ENCODE measurements around the gene TICAM1.
A peak's percentile ranks its signal among the peaks of the same experiment; 100 is the strongest.
"Not testable (repeated sequence)": the region's sequence is repeated elsewhere in the genome, so short reads cannot be mapped to it uniquely, and the experiment has no call there.

The TICAM1 gene

DNA sequence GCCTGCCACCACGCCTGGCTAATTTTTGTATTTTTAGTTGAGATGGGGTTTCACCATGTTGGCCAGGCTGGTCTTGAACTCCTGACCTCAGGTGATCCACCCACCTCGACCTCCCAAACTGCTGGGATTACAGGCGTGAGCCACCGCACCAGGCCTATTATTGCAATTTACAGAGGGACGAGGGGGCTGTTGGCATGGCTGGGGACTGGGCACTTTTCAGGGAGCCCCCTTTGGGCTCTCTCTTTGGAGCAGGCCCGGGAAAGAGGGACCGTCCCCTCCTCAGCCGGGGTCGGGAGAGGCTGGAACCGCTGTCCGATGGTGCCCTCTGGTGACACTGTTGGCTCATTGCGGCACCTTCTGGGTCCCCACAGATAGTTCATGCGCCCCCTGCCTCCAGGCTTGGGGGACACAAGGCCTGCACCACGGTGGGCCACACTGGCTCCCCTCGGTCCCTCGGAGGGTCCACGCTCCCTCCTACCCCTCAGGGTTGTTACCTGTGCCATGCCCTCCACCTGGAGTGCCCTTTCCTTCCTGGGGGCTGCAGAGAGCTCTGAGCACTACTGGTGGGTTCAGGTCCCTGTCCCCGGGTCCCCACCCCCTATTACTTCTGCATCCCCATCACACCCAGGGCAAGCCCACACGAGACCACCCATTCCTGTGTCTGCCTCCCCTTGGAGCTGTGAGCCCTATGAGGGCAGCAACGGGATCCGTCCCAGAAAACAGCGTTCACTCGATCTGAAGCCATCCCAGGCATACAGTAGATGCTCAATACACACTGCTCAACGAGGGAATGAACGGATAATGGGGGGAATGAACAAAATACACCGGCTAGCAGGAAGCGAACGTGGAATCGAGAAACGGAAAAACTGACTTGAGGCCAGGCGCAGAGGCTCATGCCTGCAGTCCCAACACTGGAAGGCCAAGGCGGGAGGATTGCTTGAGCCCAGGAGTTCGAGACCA lies 27.5 kb downstream of the TICAM1 start:
- DNase-seq: peak; percentile 69

DNA sequence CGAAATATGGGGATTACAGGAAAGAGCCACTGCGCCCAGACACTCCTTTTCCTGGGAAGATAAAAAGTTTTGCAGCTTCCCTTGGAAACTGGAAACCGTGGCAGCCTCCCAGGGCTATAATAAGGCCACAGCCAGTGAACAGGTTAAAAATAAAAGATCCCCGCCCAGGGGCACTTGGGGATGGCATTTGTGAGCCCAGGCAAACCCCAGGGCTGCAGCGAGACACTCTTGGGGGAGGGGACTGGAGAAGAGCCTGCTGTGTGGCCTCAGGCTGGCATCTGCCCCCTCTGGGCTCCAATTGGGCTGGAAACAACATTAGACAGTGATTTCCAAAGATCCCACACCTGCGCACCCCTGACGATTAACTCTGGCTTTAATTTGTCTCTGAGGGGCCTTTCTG lies 28.8 kb downstream of the TICAM1 start:
- no peak for DNase-seq

DNA sequence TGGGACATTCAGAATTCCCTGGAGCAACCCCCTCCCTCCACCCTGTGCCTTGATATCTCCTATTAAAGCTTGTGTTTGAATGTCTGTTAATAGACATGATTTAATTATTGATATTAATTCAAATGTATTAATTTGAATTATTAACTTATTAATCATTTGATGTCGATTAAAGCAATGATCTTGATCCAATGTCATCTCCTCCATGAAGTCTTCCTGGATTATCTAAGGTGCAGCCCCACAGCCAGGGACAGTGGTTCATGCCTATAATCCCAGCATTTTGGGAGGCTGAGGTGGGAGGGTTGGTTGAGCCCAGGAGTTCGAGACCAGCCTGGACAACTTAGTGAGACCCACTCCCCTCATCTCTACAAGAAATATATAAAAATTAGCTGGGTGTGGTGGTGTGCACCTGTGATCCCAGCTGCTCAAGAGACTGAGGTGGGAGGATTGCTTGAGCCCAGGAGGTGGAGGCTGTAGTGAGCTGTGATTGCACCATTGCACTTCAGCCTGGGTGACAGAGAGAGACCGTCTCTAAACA lies 30.4 kb downstream of the TICAM1 start:
- DNase-seq: no peak

DNA sequence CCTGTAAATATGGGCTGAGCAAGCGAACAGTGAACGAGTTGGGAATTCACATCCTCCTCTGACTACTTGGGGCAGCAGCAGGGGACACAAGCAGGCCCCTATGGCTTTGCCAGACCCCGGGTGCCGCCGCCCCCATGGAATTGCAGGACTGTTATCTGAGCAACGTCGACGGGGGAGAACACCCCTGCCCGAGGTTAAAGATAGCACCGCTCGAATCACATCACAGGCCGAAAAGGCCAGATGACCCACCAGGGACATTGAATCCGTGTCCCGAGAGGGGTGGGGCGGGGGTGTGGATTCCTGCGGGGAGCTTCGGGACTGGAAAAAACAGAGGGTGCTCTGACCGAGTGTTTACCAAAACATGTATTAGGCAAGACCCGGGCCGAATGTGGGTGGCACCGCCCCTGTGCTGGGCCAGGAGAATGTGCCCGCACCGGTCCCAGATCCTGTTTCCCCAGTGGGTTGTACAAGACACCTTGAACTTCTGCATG lies 30.9 kb downstream of the TICAM1 start:
- DNase-seq: no peak

DNA sequence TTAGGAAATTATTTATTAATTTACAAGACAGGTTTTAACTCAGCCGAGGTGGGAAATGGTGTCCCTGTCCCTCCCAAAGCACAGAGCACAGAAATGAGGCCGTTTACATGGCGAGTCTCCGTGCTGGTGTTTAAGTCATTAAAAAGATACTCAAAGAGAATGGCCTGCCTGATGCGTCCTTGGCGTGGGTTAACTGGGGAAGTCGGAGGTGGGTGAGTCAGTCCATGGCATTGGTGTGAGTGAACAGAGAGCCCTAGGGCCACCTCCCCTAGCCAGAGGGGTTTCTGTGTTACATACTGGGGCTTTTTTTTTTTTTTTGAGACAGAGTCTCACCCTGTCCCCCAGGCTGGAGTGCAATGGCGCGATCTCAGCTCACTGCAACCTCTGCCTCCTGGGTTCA lies 36.1 kb downstream of the TICAM1 start:
- DNase-seq: no peak

DNA sequence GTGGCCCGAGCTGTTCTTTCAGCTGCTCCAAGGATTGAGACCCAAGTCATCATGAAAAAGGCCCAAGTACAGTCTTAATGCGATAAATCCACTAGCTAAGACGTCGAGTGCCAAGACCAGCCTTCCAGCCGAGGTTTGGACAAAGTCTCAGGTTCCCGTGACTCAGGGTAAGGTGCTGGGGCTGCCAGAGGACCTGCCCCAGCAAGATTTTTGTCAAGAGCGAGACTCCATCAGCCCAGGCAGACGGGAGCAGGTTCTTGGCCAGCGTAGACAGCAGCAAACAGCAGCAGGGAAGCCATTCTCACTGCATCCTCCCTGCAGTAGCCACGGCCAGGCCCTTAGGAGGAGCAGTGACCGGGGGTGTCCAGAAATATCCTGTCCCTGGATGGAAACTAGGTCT lies 36.5 kb downstream of the TICAM1 start:
- DNase-seq: no peak

DNA sequence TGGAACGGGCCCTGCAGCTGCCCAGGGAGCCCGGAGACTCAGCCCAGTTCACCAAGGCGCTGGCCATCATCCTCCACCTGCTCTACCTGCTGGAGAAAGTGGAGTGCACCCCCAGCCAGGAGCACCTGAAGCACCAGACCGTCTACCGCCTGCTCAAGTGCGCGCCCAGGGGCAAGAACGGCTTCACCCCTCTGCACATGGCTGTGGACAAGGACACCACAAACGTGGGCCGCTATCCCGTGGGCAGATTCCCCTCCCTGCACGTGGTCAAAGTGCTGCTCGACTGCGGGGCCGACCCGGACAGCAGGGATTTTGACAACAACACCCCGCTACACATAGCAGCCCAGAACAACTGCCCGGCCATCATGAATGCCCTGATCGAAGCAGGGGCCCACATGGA lies 38.2 kb downstream of the TICAM1 start:
- DNase-seq: not testable (repeated sequence)

DNA sequence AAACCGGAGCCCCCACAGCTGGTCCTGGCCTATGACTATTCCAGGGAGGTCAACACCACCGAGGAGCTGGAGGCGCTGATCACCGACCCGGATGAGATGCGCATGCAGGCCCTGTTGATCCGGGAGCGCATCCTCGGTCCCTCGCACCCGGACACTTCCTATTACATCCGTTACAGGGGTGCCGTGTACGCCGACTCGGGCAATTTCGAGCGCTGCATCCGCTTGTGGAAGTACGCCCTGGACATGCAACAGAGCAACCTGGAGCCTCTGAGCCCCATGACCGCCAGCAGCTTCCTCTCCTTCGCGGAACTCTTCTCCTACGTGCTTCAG lies 38.7 kb downstream of the TICAM1 start:
- not testable (repeated sequence) for DNase-seq

DNA sequence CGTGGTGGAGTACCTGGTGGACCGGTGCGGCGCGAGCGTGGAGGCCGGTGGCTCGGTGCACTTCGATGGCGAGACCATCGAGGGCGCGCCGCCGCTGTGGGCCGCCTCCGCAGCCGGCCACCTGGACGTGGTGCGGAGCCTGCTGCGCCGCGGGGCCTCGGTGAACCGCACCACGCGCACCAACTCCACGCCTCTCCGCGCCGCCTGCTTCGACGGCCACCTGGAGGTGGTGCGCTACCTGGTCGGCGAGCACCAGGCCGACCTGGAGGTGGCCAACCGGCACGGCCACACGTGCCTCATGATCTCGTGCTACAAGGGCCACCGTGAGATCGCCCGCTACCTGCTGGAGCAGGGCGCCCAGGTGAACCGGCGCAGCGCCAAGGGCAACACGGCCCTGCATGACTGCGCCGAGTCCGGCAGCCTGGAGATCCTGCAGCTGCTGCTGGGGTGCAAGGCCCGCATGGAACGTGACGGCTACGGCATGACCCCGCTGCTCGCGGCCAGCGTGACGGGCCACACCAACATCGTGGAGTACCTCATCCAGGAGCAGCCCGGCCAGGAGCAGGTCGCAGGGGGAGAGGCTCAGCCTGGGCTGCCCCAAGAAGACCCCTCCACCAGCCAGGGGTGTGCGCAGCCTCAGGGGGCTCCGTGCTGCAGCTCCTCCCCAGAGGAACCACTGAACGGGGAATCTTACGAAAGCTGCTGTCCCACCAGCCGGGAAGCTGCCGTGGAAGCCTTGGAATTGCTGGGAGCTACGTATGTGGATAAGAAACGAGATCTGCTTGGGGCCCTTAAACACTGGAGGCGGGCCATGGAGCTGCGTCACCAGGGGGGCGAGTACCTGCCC lies 39.3 kb downstream of the TICAM1 start:
- DNase-seq: not testable (repeated sequence)

DNA sequence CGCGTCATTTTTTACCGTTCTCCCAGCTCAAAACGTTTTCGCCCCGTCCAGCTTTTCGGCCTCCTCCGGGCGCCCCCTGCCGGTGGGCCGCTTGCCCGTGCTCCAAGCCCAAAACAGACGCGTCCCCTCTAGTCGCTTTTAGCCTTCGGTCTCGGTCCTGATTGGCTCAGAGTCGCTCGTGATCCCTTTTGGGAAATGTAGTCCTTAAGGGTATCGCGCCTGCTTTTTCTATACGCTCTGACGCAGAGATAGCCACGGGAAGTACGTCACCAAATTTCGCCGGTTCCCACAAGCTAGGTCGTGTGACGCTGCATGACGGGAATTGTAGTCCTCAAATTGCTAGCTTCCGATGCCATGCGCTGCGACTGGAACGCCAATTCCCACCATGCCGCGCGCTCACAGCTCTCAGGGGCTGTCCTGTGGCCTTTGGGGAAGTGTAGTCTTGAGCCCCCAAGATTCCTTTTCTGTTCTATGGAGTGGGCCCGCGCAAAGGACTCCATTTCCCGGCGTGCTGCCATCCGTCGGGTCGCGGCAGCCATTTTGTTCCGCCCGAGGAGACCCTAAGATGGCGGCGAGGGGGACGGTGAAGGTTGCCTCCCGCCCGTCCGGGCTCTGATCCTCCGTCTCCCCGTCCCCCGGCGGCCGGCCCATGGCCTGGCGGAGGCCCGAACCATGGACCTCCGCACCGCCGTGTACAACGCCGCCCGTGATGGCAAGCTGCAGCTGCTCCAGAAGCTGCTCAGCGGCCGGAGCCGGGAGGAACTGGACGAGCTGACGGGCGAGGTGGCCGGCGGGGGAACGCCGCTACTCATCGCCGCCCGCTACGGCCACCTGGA lies 40.1 kb downstream of the TICAM1 start, which contains the start of gene FEM1A:
FEM1A (plus strand) TSS at position 552 of the 836 bp plus-strand sequence; CDS start at position 673, 121 bp downstream.
- DNase-seq: peak; percentile 96

DNA sequence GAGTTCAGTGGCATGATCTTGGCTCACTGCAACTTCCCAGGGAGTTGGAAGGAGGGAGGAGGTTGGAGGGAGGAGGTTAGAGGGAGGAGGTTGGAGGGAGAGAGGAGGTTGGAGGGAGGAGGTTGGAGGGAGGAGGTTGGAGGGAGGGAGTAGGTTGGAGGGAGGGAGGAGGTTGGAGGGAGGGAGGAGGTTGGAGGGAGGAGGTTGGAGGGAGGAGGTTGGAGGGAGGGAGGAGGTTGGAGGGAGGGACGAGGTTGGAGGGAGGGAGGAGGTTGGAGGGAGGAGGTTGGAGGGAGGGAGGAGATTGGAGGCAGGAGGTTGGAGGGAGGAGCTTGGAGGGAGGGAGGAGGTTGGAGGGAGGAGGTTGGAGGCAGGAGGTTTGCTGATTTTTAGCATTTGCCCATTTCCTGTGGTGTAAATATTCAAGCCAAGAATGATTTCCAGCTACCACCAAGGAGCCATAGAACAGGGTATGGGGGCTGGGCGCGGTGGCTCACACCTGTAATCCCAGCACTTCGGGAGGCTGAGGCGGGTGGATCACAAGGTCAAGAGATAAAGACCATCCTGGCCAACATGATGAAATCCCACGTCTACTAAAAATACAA lies 45.0 kb downstream of the TICAM1 start:
- DNase-seq: not testable (repeated sequence)

DNA sequence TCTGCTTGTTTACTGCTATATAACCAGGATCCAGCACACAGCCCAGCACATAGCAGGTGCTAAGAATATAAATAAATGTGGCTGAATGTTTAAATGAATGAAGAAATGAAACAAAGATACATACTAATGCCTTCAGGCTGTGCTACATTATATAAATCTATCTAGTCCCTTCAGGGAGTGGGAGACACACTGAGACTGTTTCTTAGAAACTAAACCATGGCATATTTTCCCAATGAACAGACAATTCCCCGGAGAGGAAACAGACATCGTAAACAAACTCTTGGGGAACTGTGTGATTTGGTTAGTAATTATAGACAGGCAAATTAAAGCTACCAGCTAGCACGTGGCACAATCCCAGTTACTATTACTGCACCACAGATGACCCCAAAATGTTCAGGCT lies 49.7 kb downstream of the TICAM1 start:
- no peak for DNase-seq

DNA sequence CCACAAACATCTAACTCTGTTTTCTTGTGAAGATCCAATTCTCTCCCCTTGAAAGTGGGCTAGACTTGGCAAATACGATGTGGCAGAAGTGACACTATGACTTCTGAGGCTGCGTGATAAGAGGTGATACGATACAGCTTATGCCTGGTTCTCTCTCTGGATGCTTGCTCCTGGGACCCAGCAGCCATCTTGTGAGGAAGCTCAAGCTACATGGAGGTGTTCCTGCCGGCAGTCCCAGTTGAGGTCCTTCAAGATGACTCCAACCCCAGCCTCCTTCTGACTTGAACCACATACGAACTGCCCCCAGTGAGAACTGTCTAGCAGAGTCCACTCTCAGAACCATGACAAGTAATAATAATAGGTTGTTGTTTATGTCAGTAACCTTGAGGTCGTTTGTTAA lies 50.7 kb downstream of the TICAM1 start:
- no peak for DNase-seq

DNA sequence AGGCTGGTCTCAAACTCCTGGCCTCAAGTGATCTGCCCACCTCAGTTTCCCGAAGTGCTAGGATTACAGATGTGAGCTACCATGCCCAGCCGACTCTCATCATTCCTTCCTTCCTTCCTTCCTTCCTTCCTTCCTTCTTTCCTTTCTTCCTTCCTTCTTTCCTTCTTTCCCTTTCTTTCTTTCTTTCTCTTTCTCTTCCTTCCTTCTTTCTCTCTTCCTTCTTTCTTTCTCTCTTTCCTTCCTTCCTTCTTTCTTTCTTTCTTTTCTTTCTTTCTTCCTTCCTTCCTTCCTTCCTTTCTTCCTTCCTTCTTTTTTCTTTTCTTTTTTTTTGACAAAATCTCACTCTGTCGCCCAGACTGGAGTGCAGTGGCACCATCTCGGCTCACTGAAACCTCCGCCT lies 53.4 kb downstream of the TICAM1 start:
- not testable (repeated sequence) for DNase-seq

DNA sequence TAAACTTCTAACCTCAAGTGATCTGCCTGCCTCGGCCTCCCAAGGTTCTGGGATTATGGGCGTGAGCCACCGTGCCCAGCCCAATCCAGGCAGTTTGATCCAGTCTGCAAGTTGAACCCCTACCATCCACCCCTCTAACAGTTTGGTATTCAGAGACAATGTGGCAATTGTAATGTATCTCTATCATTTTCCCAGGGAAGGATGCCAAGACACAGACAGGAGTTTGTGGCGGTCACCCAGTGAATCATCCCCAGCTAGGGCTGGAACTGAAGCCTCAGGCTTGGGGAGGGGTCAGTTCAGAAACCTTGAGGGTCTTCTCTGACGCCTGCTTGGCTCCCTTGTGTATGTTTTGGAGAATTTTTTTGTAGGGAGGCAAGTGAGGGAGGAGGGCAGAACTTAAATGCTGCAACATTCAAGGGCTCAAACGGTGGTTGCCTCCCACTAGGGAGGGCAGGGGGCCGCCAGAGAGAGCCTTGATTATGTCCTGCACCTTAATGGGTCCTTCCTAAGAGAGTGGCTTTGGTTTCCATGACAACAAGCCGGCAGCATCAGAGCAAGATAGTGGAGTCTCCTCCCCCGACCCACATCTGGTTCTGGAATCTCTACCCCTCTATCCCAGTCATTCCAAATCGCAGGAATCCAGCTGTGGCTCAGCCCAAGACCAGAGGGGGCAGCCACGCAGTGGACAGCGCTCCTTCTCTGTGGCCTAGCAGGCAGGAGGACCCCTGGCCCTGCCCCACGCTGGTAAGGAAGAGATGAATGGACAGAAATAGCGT lies 54.9 kb downstream of the TICAM1 start:
- no peak for DNase-seq

DNA sequence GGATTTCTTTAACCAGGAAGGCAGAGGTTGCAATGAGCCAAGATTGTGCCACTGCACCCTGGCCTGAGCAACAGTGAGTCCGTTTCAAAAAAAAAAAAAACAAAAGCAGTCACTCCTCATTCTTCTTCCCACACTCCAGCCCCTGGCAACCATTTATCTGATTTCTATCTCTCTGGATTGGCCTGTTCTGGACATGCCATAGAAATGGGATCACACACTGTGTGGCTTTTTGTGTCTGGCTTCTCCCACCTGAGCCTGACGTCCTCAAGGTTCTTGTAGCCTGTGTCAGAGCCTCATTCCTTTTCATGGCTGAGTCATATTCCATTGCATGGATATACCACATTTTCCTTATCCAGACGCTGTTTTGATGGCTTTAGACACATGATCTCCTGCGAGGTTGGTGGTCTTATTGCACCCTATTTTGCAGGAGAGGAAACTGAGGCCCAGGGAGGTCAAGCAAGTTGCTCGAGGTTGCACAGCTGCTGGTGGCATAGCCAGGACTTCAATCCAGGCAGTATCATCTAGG lies 55.8 kb downstream of the TICAM1 start:
- DNase-seq: no peak

DNA sequence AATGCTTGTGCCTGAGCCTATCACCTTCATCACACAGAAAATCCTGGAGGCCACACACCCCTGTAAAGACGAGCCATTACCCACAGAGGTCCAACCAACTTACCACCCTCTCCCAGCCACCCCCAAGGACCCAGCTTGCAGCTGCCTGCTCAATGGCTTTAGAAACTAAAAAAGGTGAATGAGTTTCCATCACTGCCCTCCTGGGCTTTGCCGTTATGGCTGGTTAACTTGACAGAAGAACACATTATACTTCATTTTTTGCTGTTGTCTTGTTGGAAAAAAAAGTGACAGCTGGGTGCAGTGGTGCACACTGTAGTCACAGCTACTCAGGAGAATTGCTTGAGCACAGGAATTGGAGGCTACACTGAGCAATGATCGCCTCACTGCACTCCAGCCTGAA lies 57.4 kb downstream of the TICAM1 start:
- no peak for DNase-seq

DNA sequence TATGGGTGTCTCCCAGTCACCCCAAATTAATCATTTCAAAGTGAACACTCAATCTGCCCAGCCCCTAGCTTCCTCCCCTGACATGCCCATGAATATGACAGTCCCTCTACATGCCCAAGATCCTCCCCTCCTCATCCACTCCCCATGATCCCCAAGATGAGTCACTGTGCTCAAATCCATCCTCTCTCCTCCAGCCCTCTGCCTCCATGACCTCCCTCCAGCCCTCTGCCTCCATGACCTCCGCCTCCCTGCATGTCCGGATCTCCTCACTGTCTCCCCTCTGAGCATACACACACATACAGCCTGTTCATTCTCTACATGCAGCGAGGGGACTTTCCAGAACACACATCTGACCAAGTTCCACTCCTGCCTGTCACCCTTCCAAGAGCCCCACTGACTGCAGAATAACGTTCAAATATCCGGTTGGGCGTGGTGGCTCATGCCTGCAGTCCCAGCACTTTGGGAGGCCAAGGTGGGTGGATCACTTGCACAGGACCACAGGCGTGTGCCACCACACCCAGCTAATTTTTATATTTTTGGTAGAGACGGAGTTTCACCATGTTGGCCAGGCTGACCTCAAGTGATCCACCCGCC lies 58.4 kb downstream of the TICAM1 start:
- DNase-seq: no peak

DNA sequence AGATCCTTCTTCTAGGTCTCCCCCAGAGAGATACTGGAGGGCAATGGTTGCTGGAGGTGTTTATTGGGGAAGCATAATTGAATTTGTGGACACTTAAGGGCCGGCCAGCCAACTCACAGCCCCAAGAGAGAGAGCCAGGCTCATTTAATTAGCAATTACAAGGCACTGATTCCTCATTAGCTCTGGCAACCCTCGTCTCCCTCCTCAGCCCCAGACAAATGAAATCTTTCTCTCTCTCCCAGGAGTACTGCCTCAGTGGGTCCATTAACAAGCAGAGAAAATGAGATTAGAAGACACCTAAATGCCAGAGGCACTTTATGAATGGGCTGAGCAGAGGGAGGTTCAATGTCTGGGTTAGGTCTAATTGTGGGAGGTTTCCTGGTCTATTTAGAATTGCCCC lies 58.9 kb downstream of the TICAM1 start:
- DNase-seq: no peak
